Smooth muscle cell (in vitro differentiated cells): ENCODE results near the gene TMEM184C. TPM values are rescaled to one million over a fixed set of nuclear protein-coding genes. Genes with fewer than 3 reads are reported as not detected.

Experiments used
- DNase-seq: peaks from one replicate; lab custom pipeline; 2025; ENCODE audit not compliant: unreplicated experiment; lab: John Stamatoyannopoulos, UW
- H2AFZ ChIP-seq: fragments of 200-600 bp; sonication (generic); 2 replicates; pipeline ENCODE4 v1.6.0; 2016; ENCODE audit warnings: antibody characterized with exemption, low read depth, mild to moderate bottlenecking
- H3F3A ChIP-seq: fragments of 200-600 bp; sonication (generic); 2 replicates; pipeline ENCODE4 v1.6.0; 2017; ENCODE audit warnings: antibody characterized with exemption, low read depth
- H3K27ac ChIP-seq: fragments of 200-600 bp; sonication (generic); 2 replicates; pipeline ENCODE4 v1.5.1; 2016; ENCODE audit warnings: low read depth, mild to moderate bottlenecking
- H3K27me3 ChIP-seq: fragments of 200-600 bp; sonication (generic); 2 replicates; pipeline ENCODE4 v1.6.1; 2016; ENCODE audit warnings: low read depth, mild to moderate bottlenecking
- H3K36me3 ChIP-seq: fragments of 200-600 bp; sonication (generic); 2 replicates; pipeline ENCODE4 v1.5.1; 2016; ENCODE audit warnings: low read depth
- H3K4me1 ChIP-seq: fragments of 200-600 bp; sonication (generic); 2 replicates; pipeline ENCODE4 v1.5.1; 2016; ENCODE audit warnings: low read depth
- H3K4me2 ChIP-seq: fragments of 200-600 bp; sonication (generic); 2 replicates; pipeline ENCODE4 v1.6.0; 2016; ENCODE audit warnings: mild to moderate bottlenecking
- H3K4me3 ChIP-seq: fragments of 200-600 bp; sonication (generic); 2 replicates; pipeline ENCODE4 v1.5.1; 2016; ENCODE audit warnings: mild to moderate bottlenecking
- H3K79me2 ChIP-seq: fragments of 200-600 bp; sonication (generic); 2 replicates; pipeline ENCODE4 v1.6.0; 2016; ENCODE audit warnings: low read depth, mild to moderate bottlenecking
- H3K9ac ChIP-seq: fragments of 200-600 bp; sonication (generic); 2 replicates; pipeline ENCODE4 v1.6.0; 2016; ENCODE audit warnings: low read depth
- H3K9me3 ChIP-seq: fragments of 200-600 bp; sonication (generic); replicated peaks from 2 replicates; pipeline ENCODE4 v1.5.1; 2016; ENCODE audit warnings: low read depth
- H4K20me1 ChIP-seq: fragments of 200-600 bp; sonication (generic); 2 replicates; pipeline ENCODE4 v1.6.0; 2016; ENCODE audit warnings: low read depth
- WGBS: methylation state at CpG from one replicate; pipeline ENCODE4 v1.1.7; 2016; ENCODE audit warnings: low lambda C conversion rate; 5-methylcytosine and 5-hydroxymethylcytosine counted together
- polyA plus RNA-seq: library from polyadenylated mRNA; unstranded; fragments of >200 nt; fragmentation: Nextera tagmentation; extraction: Ambion mirVana; gene quantifications from 2 replicates; pipeline ENCODE4 v1.2.1, GENCODE V29; 2016
- total RNA-seq: library from RNA; depleted of rRNA; stranded (reverse); fragments of >200 nt; gene quantifications from 2 replicates; pipeline ENCODE4 v1.2.3, GENCODE V29; 2014
- TF ChIP-seq, protein P1 (sequence below): fragments of 200-600 bp; sonication (generic); IDR thresholded peaks from 2 replicates; pipeline ENCODE4 v1.5.1; 2017; ENCODE audit warnings: borderline replicate concordance, mild to moderate bottlenecking, antibody characterized with exemption; ENCODE audit not compliant: insufficient read depth, poor library complexity, severe bottlenecking

The TMEM184C gene
- total and polyA plus RNA-seq, 2 experiments from 2014 or later: 21.6 to 33.2 TPM

DNA sequence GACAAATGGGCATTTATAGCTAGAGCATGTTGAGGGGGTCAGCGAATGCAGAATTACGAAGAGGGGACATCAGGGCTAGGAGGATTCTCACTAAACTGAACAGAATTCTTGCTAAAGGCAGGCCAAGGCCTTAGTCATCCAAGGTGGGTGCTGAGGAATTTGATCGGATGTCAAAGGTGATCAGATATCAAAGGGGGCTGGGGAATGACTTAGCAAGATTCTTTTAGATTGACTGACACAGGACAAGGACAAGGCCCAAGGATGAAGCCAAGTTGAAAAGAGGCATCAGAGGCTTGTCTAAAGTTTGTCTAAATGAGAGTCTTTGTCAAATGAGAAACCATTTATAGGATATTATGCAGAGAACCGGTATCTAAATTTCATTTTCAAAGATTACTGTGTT lies 9.7 kb downstream of the TMEM184C start:
- H4K20me1 ChIP-seq: peaks cover 2% of the 10 kb centered on the region
- no peak overlapping the region for H3K4me3 ChIP-seq
- H3K27ac ChIP-seq: no peak overlapping the region
- peaks cover 5% of the 10 kb centered on the region for H3K79me2 ChIP-seq
- H3K9me3 ChIP-seq: no peaks in the 10 kb centered on the region
- WGBS: 98% methylated on average over 4 of the region's 4 CpGs
- no peak overlapping the region for H3K4me2 ChIP-seq
- no peaks in the 10 kb centered on the region for H3K4me1 ChIP-seq
- no peaks in the 10 kb centered on the region for H3K27me3 ChIP-seq
- peaks cover 30% of the 10 kb centered on the region for H3K36me3 ChIP-seq
- TF ChIP-seq, protein P1, sequence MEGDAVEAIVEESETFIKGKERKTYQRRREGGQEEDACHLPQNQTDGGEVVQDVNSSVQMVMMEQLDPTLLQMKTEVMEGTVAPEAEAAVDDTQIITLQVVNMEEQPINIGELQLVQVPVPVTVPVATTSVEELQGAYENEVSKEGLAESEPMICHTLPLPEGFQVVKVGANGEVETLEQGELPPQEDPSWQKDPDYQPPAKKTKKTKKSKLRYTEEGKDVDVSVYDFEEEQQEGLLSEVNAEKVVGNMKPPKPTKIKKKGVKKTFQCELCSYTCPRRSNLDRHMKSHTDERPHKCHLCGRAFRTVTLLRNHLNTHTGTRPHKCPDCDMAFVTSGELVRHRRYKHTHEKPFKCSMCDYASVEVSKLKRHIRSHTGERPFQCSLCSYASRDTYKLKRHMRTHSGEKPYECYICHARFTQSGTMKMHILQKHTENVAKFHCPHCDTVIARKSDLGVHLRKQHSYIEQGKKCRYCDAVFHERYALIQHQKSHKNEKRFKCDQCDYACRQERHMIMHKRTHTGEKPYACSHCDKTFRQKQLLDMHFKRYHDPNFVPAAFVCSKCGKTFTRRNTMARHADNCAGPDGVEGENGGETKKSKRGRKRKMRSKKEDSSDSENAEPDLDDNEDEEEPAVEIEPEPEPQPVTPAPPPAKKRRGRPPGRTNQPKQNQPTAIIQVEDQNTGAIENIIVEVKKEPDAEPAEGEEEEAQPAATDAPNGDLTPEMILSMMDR: no peak
- no peak overlapping the region for H3K9ac ChIP-seq
- no peak overlapping the region for H2AFZ ChIP-seq
- DNase-seq: no peak
- no peaks in the 10 kb centered on the region for H3F3A ChIP-seq

DNA sequence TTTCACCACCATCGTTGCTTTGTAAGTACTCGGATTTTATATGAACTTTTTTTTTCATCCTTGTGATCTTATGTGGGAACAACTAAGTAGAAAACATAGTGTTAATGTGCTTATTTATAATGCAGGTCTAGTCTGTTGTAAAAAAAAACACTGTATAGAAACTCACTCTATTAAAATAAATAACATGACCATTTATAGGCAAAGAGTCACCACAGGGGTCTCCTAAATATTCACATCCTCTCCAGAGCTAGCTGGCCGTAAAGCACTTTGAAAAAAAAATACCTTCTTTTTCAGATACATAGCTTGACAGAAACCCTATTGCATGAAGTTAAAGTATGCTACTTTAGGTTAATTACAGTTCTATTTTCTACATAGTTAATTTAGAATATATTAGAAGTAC lies 11.2 kb downstream of the TMEM184C start:
- no peaks in the 10 kb centered on the region for H3F3A ChIP-seq
- no peak overlapping the region for H2AFZ ChIP-seq
- TF ChIP-seq, protein P1: no peak
- no peak overlapping the region for H3K9ac ChIP-seq
- no peaks in the 10 kb centered on the region for H3K27me3 ChIP-seq
- no peak for DNase-seq
- H3K27ac ChIP-seq: no peak overlapping the region
- no peaks in the 10 kb centered on the region for H3K4me1 ChIP-seq
- no peaks in the 10 kb centered on the region for H4K20me1 ChIP-seq
- no peak overlapping the region for H3K4me3 ChIP-seq
- H3K79me2 ChIP-seq: no peaks in the 10 kb centered on the region
- H3K4me2 ChIP-seq: no peak overlapping the region
- whole genome bisulfite sequencing: 75% methylated on average over 3 of the region's 3 CpGs
- H3K9me3 ChIP-seq: no peaks in the 10 kb centered on the region
- H3K36me3 ChIP-seq: peaks cover 30% of the 10 kb centered on the region

GRCh38 chr4:147629783-147630730 lies 12.9 kb downstream of the TMEM184C start:
- peaks cover 30% of the 10 kb centered on the region for H3K36me3 ChIP-seq
- no peak for DNase-seq
- no peaks in the 10 kb centered on the region for H3F3A ChIP-seq
- no peaks in the 10 kb centered on the region for H4K20me1 ChIP-seq
- no peak overlapping the region for H3K4me3 ChIP-seq
- no peak overlapping the region for H2AFZ ChIP-seq
- 98% methylated on average over 1 of the region's 1 CpG for WGBS
- H3K4me1 ChIP-seq: no peaks in the 10 kb centered on the region
- no peak overlapping the region for H3K4me2 ChIP-seq
- no peak overlapping the region for H3K27ac ChIP-seq
- H3K27me3 ChIP-seq: no peaks in the 10 kb centered on the region
- no peaks in the 10 kb centered on the region for H3K9me3 ChIP-seq
- no peak overlapping the region for H3K9ac ChIP-seq
- H3K79me2 ChIP-seq: no peaks in the 10 kb centered on the region
- TF ChIP-seq, protein P1: no peak
